WERI-Rb-1 (cell line): ENCODE data around the gene RASSF8.

ENCODE experiments used
- DNase-seq: peaks from one replicate; pipeline ENCODE4 v3.0.0-alpha.2; 2020
- H3K27ac ChIP-seq: fragments of 250-450 bp; sonication (Bioruptor Pico); 2 replicates; pipeline ENCODE4 v1.5.1; 2020; ENCODE audit warnings: mild to moderate bottlenecking, moderate library complexity
- H3K27me3 ChIP-seq: fragments of 250-450 bp; sonication (Bioruptor Pico); 2 replicates; pipeline ENCODE4 v1.5.1; 2021; ENCODE audit warnings: mild to moderate bottlenecking, low read depth, moderate library complexity; ENCODE audit not compliant: insufficient read depth, severe bottlenecking
- H3K36me3 ChIP-seq: fragments of 250-450 bp; sonication (Bioruptor Pico); 2 replicates; pipeline ENCODE4 v1.5.1; 2020; ENCODE audit warnings: mild to moderate bottlenecking, moderate library complexity
- H3K4me3 ChIP-seq: 2 replicates; pipeline ENCODE4 v1.5.1; 2011; ENCODE audit warnings: low read depth, mild to moderate bottlenecking, control low read depth, low read length
- H3K9me3 ChIP-seq: fragments of 250-450 bp; sonication (Bioruptor Pico); 2 replicates; pipeline ENCODE4 v1.5.1; 2021; ENCODE audit warnings: mild to moderate bottlenecking, moderate library complexity; ENCODE audit not compliant: severe bottlenecking
- CTCF ChIP-seq: IDR thresholded peaks from 2 replicates; pipeline ENCODE4 v1.5.1; 2011; ENCODE audit warnings: low read depth, mild to moderate bottlenecking, control low read depth, inconsistent platforms, low read length

The RASSF8 gene

GRCh38 chr12:25981597-25981996 lies 23.1 kb downstream of the RASSF8 start:
- Histone ChIP-seq H3K9me3 (no peaks in the 10 kb centered on the region), H3K4me3 (no peak overlapping the region), H3K27me3 (no peaks in the 10 kb centered on the region), H3K36me3 (no peaks in the 10 kb centered on the region), H3K27ac (no peak overlapping the region)
- TF ChIP-seq CTCF: no peak
- no peak for DNase-seq

GRCh38 chr12:25982416-25982815 lies 23.9 kb downstream of the RASSF8 start:
- no peak overlapping the region for H3K27ac ChIP-seq
- TF ChIP-seq CTCF: no peak
- H3K36me3 ChIP-seq: no peaks in the 10 kb centered on the region
- H3K4me3 ChIP-seq: no peak overlapping the region
- no peaks in the 10 kb centered on the region for H3K27me3 ChIP-seq
- H3K9me3 ChIP-seq: no peaks in the 10 kb centered on the region
- DNase-seq: no peak

GRCh38 chr12:25983625-25984024 lies 25.1 kb downstream of the RASSF8 start:
- Histone ChIP-seq H3K4me3 (no peak overlapping the region), H3K9me3 (no peaks in the 10 kb centered on the region), H3K36me3 (no peaks in the 10 kb centered on the region), H3K27me3 (no peaks in the 10 kb centered on the region), H3K27ac (no peak overlapping the region)
- DNase-seq: no peak
- TF ChIP-seq CTCF: no peak

GRCh38 chr12:25984759-25985158 lies 26.3 kb downstream of the RASSF8 start:
- no peaks in the 10 kb centered on the region for H3K27me3 ChIP-seq
- H3K27ac ChIP-seq: peak overlapping the region; percentile 64
- no peaks in the 10 kb centered on the region for H3K9me3 ChIP-seq
- H3K4me3 ChIP-seq: no peak overlapping the region
- no peak for TF ChIP-seq CTCF
- no peak for DNase-seq
- no peaks in the 10 kb centered on the region for H3K36me3 ChIP-seq

- Histone ChIP-seq H3K4me3 (no peak overlapping the region; the same call in 1 of the 2 replicates), H3K27me3 (no peaks in the 10 kb centered on the region), H3K36me3 (no peaks in the 10 kb centered on the region; the same call in 1 of the 2 replicates), H3K27ac (peak overlapping the region; percentile 64), H3K9me3 (no peaks in the 10 kb centered on the region)
- DNase-seq: peak; percentile 38
- TF ChIP-seq CTCF: no peak
Measured at GRCh38 chr12:25985316-25986175, 27.1 kb downstream of the RASSF8 start.
